Liver (tissue), 9 donors: Measurements from ENCODE around the gene KLF3. TPM values are rescaled to one million over a fixed set of nuclear protein-coding genes. Genes with fewer than 3 reads are reported as not detected.

Experiments
- DNase-seq: peaks from one replicate; pipeline ENCODE4 v3.0.0-alpha.2; 2017; ENCODE audit warnings: low spot score
- H3K27ac ChIP-seq, 2 donors: one replicate each; pipeline ENCODE4 v1.7.0; 2013; ENCODE audit warnings: inconsistent platforms in 2 of 2, low read length in 2 of 2, control low read depth in 1 of 2, low read depth in 1 of 2, mild to moderate bottlenecking in 1 of 2
- H3K27me3 ChIP-seq, 4 donors: one replicate each; pipeline versions ENCODE4 v1.6.1 to v1.7.0; 2013; ENCODE audit warnings: low read length in 3 of 4, inconsistent platforms in 1 of 4, mild to moderate bottlenecking in 1 of 4, moderate library complexity in 1 of 4; ENCODE audit not compliant: control insufficient read depth in 4 of 4, insufficient read depth in 4 of 4
- H3K36me3 ChIP-seq, 4 donors: one replicate each; pipeline versions ENCODE4 v1.6.1 to v1.7.0; 2013; ENCODE audit warnings: low read length in 3 of 4, mild to moderate bottlenecking in 3 of 4, low read depth in 1 of 4, moderate library complexity in 1 of 4; ENCODE audit not compliant: control insufficient read depth in 4 of 4, insufficient read depth in 3 of 4
- H3K4me1 ChIP-seq, 4 donors: one replicate each; pipeline versions ENCODE4 v1.6.1 to v1.7.0; 2013; ENCODE audit warnings: low read length in 3 of 4, mild to moderate bottlenecking in 3 of 4, moderate library complexity in 1 of 4; ENCODE audit not compliant: control insufficient read depth in 4 of 4, insufficient read depth in 4 of 4
- H3K4me3 ChIP-seq, 3 donors: one replicate each; pipeline versions ENCODE4 v1.6.1 to v1.7.0; 2013; ENCODE audit warnings: low read length in 3 of 3, control low read depth in 1 of 3, low read depth in 1 of 3, mild to moderate bottlenecking in 1 of 3
- H3K9ac ChIP-seq, 2 donors: one replicate each; pipeline ENCODE4 v1.7.0; 2013; ENCODE audit warnings: low read length in 2 of 2, mild to moderate bottlenecking in 2 of 2, moderate library complexity in 2 of 2, control low read depth in 1 of 2, low read depth in 1 of 2
- H3K9me3 ChIP-seq, 4 donors: one replicate each; pipeline versions ENCODE4 v1.6.1 to v1.7.0; 2013; ENCODE audit warnings: low read length in 3 of 4; ENCODE audit not compliant: control insufficient read depth in 4 of 4
- ATF3 ChIP-seq: IDR thresholded peaks from 2 replicates; pipeline ENCODE4 v1.6.1; 2016; ENCODE audit warnings: antibody characterized with exemption
- CTCF ChIP-seq: fragments of 150-350 bp; IDR thresholded peaks from 2 replicates; pipeline ENCODE4 v1.5.1; 2017; ENCODE audit warnings: improper control_type of control experiment, low read depth, low read length; ENCODE audit not compliant: missing input control
- EGR1 ChIP-seq, 2 donors: IDR thresholded peaks; 2 replicates each; pipeline ENCODE4 v1.6.1; 2016 to 2018; ENCODE audit warnings: antibody characterized with exemption in 2 of 2, low read depth in 2 of 2
- FOXA1 ChIP-seq: IDR thresholded peaks from 2 replicates; pipeline ENCODE4 v1.6.1; 2016; ENCODE audit warnings: antibody characterized with exemption
- FOXA2 ChIP-seq: IDR thresholded peaks from 2 replicates; pipeline ENCODE4 v1.6.1; 2016; ENCODE audit warnings: antibody characterized with exemption
- GABPA ChIP-seq, 2 donors: IDR thresholded peaks in 1 of 2; conservative IDR thresholded peaks in 1 of 2; 2 replicates each; pipeline ENCODE4 v1.6.1; 2016; ENCODE audit warnings: antibody characterized with exemption in 2 of 2, mild to moderate bottlenecking in 1 of 2, moderate library complexity in 1 of 2
- HNF4A ChIP-seq, 2 donors: conservative IDR thresholded peaks; 2 replicates each; pipeline ENCODE4 v1.6.1; 2016; ENCODE audit warnings: antibody characterized with exemption in 2 of 2, mild to moderate bottlenecking in 2 of 2
- HNF4G ChIP-seq: IDR thresholded peaks from 2 replicates; pipeline ENCODE4 v1.6.1; 2016; ENCODE audit warnings: antibody characterized with exemption
- JUND ChIP-seq, 2 donors: IDR thresholded peaks; 2 replicates each; pipeline ENCODE4 v1.6.1; 2016; ENCODE audit warnings: antibody characterized with exemption in 2 of 2
- MAX ChIP-seq: IDR thresholded peaks from 2 replicates; pipeline ENCODE4 v1.6.1; 2016; ENCODE audit warnings: antibody characterized with exemption
- NR2F2 ChIP-seq: IDR thresholded peaks from 2 replicates; pipeline ENCODE4 v1.6.1; 2016; ENCODE audit warnings: antibody characterized with exemption
- RAD21 ChIP-seq, 2 donors: IDR thresholded peaks; 2 replicates each; pipeline ENCODE4 v1.6.1; 2016; ENCODE audit warnings: antibody characterized with exemption in 2 of 2, mild to moderate bottlenecking in 2 of 2
- REST ChIP-seq: IDR thresholded peaks from 2 replicates; pipeline ENCODE4 v1.6.1; 2016; ENCODE audit warnings: antibody characterized with exemption, mild to moderate bottlenecking
- RXRA ChIP-seq, 2 donors: IDR thresholded peaks; 2 replicates each; pipeline ENCODE4 v1.6.1; 2017 to 2018; ENCODE audit warnings: antibody characterized with exemption in 2 of 2, mild to moderate bottlenecking in 1 of 2
- SP1 ChIP-seq: IDR thresholded peaks from 2 replicates; pipeline ENCODE4 v1.6.1; 2018; ENCODE audit warnings: antibody characterized with exemption, mild to moderate bottlenecking
- TAF1 ChIP-seq: conservative IDR thresholded peaks from 2 replicates; pipeline ENCODE4 v1.6.1; 2016; ENCODE audit warnings: antibody characterized with exemption, mild to moderate bottlenecking
- YY1 ChIP-seq: IDR thresholded peaks from 2 replicates; pipeline ENCODE4 v1.6.1; 2016; ENCODE audit warnings: antibody characterized with exemption, mild to moderate bottlenecking
- ZBTB33 ChIP-seq: IDR thresholded peaks from 2 replicates; pipeline ENCODE4 v1.6.1; 2016; ENCODE audit warnings: antibody characterized with exemption
- WGBS: extraction: QIAGEN DNeasy Blood & Tissue Kit; methylation state at CpG from one replicate; pipeline ENCODE4 v1.1.7; 2013; 5-methylcytosine and 5-hydroxymethylcytosine counted together
- polyA plus RNA-seq, 2 donors: library from polyadenylated mRNA; stranded (reverse) in 1 of 2; unstranded in 1 of 2; fragments of 200-250 nt in 1 of 2; fragments of >200 nt in 1 of 2; fragmentation: Nextera tagmentation in 1 of 2; extraction: Ambion mirVana in 1 of 2; gene quantifications; one replicate each; pipeline versions ENCODE4 v1.2.1 to v1.2.3, GENCODE V29; 2013 to 2015
- total RNA-seq, 2 donors: library from RNA; depleted of rRNA; stranded (reverse); fragments of >200 nt; gene quantifications; one replicate each; pipeline ENCODE4 v1.2.3, GENCODE V29; 2014
- donor health status: healthy.
- donor health status: healthy.
- donor health status: healthy.
- donor health status: healthy.
- donor health status: healthy.

Gene KLF3
- total and polyA plus RNA-seq, 4 donors, result 11.1 to 77.5 (median 21.0) TPM

- Histone ChIP-seq H3K9me3 (no peaks in the 10 kb centered on the region), H3K27me3 (no peaks in the 10 kb centered on the region), H3K36me3 (no peaks in the 10 kb centered on the region), H3K4me3 (no peak overlapping the region), H3K27ac (peak overlapping the region; percentile 72 to 73), H3K4me1 (peaks cover 26 to 89% (median 82%) of the 10 kb centered on the region in 4 donors), H3K9ac (no peak overlapping the region)
- TF ChIP-seq HNF4A (conservative IDR thresholded peaks at IDR 0.05) (peak; percentile 96 to 97), REST (peak; percentile 85), HNF4G (peak; percentile 93), FOXA2 (peak; percentile 98), GABPA (IDR thresholded peaks at IDR 0.05 in 1 of 2, conservative IDR thresholded peaks at IDR 0.05 in 1 of 2) (peak in 1 of 2 donors; percentile 63), ATF3 (peak; percentile 83), EGR1 (IDR thresholded peaks at IDR 0.05; ENCODE audit: low read depth in 2 of 2) (peak; percentile 88 to 97), SP1 (peak; percentile 98), FOXA1 (peak; percentile 96), MAX (peak; percentile 100), YY1 (peak; percentile 82), RAD21 (IDR thresholded peaks at IDR 0.05) (peak; percentile 64 to 75), RXRA (IDR thresholded peaks at IDR 0.05) (peak; percentile 97), ZBTB33 (peak; percentile 94), NR2F2 (peak; percentile 79), TAF1 (peak; percentile 75), JUND (IDR thresholded peaks at IDR 0.05) (peak; percentile 84 to 89), CTCF (no peak)
- DNase-seq, result peak; percentile 84
- 14% methylated on average over 7 of the region's 7 CpGs for WGBS
These were observed 9.4 kb downstream of the KLF3 start for GRCh38 chr4:38673130-38673978.
